ENCODE data around the gene BAD.

GRCh38 chr11:64226507-64227051 lies 57.9 kb downstream of the BAD start:
- TF ChIP-seq EP300 (IDR thresholded peaks at IDR 0.05; ENCODE audit: borderline replicate concordance in 1 of 2, control insufficient read depth in 1 of 2, low read depth in 2 of 2, low read length in 2 of 2) (no peak), POLR2A (IDR thresholded peaks at IDR 0.05; ENCODE audit: low read depth, low read length) (peak; percentile 70), ZBTB40 (IDR thresholded peaks at IDR 0.05; ENCODE audit: borderline replicate concordance) (peak; percentile 20; the same call in 1 of the 2 replicates), USF2 (IDR thresholded peaks at IDR 0.05; ENCODE audit: borderline replicate concordance, low read depth, low read length) (no peak), CTCF (IDR thresholded peaks at IDR 0.05 in 2 of 3, conservative IDR thresholded peaks at IDR 0.05 in 1 of 3; ENCODE audit: control insufficient read depth in 2 of 3, extremely low read depth in 1 of 3, insufficient read depth in 1 of 3, low read depth in 3 of 3, low read length in 3 of 3) (no peak), MXI1 (IDR thresholded peaks at IDR 0.05; ENCODE audit: low read depth, low read length) (peak; percentile 57), CBFB (IDR thresholded peaks at IDR 0.05; ENCODE audit: low read depth) (no peak), NR2F1 (conservative IDR thresholded peaks at IDR 0.05) (no peak)
